ENCODE data around the gene TSPAN18.
A peak's percentile ranks its signal among the peaks of the same experiment; 100 is the strongest.
"Not testable (repeated sequence)": the region's sequence is repeated elsewhere in the genome, so short reads cannot be mapped to it uniquely, and the experiment has no call there.

The TSPAN18 gene

DNA sequence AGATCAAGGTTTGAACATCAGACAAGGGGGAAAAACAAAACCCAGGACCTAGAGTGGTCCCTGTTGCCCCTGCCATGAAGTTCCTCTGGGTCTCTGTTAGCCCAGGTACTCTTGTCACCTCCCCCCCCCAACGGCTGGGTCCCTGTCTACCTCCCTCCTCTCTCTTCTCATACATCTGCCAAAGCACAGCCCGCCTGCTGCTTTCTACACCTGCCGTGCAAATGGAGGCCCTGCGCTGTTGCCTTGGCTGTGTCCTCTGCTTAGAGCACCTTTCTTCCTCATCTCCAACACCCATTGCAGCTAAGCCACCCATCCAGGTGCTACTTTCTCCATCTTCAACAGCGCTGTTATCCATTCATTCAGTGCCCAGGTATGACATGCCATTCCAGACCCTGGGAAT lies 124.7 kb downstream of the TSPAN18 start:
- DNase-seq: no peak

DNA sequence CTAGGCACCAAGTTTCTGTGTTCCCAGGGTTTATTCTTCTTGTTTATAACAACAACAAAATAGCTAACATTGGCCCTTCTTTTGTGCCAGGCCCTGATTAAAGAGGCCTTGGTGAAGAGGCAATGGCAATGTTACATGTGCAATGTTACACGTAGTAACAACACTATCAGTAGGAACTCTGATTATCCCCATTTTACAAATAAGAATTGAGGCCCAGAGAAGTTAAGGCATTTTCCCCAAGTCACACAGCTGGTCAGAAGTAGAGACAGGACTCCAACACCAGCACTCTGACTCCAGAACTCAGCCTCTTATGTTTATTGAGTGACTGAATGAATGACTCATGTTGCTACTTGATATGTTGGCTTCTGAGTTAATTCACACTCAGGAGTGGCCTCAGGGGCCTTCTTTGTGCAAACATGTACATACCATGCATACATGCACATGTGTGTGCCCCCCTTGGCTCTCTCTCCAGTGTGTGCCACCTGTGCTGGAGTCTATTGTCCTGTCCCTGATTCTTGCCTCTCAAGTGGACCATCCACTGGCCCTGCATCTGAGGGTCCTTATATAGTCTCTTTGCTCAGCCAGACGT lies 125.5 kb downstream of the TSPAN18 start:
- no peak for DNase-seq

DNA sequence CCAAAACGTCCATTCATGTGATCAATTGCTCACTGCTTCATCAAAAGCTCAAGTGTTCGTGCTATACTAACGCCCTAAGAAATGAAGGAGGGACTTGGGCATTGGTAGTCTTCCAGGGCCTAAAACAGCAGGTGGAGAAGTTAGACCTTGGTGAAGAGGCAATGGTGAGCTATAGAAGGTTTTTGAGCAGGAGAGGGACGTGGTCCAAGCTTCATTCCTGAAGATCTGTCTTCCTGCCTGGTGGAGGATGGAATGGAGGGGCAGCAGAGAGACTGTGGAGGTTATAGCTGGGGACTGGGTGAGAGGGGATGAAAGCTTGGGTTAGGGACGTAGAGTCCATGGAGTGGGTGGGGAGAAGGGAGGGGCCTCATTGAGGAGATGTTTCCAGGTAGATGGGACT lies 126.2 kb downstream of the TSPAN18 start:
- DNase-seq: no peak

DNA sequence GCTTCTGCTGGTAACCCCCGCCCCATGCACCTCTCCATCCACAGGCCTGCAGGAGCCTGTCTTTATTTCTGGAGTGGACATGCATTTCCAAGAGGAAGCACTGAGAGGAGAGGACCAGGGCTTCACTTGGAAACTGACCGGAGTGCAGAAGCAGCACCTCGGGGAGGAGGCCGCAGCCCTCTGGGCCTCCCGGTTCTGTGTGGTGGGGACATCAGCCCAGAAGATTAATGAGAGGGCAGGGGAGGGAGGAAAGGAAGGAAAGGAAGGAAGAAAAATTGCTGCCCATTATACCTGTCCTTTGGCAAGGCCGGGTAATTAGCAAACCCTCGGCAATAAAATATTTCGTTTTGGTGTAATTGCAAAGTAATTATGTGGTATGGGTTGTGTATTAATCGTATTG lies 126.9 kb downstream of the TSPAN18 start:
- no peak for DNase-seq

DNA sequence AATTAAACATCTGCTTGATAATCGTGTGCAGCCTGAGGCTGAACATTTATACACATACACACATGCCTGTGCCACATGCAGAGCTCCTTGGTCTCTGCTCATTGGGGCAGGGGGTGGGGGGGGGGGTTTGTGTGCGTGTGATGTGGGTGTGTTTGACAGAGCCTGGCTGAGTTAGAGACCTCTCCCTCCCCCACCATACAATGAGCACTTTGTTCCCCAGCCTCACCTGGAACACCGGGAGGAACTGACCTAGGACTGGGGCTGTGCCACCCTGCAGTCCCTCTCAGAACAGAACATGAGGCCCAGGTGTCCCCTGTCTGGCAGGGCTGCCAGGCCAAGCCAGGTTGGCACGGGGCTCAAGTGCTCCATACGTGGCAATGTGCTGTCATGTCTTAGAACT lies 127.3 kb downstream of the TSPAN18 start:
- no peak for DNase-seq

DNA sequence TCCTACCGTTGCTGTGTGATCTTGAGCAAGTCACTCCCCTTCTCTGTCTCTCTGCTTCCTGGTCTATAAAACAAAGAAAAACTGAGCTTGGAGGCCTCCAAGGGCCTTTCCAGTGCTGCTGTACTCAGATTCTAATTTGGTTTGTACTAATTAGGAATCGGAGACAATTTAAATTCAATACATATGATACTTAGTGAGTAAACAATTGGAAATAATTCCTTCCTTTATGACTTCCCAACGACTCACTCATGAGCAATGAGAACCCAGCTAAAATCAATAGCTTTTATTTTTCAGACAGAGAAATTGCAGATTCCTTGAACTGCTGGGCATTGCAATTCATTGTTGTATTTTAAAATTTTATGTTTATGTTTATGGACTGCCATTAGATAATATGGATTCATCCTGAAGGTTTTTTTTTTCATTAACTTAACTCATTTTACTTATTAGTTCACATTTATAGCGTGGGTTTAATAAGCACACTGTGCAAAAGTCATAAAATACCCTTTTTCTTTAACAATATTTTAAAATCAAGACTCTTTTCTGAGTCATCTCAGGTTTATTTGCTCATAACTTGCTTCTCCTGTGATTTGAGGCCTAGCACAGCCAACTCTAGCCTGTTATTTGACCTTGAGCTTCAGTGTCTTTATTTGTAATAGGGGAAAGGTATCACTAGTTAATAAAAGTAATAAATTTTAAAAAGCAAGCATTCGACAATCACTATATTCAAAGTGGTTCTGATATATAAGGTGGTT lies 128.2 kb downstream of the TSPAN18 start:
- DNase-seq: no peak

DNA sequence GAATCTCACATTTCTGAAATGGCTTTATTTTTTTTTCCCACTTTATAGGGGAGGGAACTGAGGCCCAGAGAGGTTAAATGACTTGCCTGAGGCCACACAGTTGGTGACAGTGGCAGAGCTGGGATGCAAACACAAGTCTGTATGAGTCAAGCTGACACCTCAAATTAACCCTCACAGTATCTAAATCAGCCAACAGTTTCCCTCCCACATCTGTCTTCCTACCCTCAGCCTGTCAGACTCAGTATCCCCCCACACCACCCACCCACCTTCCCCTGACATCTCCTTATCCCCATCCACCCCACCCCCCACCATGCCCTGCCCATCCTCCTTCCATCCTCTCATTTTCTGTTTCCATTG lies 128.7 kb downstream of the TSPAN18 start:
- DNase-seq: no peak

DNA sequence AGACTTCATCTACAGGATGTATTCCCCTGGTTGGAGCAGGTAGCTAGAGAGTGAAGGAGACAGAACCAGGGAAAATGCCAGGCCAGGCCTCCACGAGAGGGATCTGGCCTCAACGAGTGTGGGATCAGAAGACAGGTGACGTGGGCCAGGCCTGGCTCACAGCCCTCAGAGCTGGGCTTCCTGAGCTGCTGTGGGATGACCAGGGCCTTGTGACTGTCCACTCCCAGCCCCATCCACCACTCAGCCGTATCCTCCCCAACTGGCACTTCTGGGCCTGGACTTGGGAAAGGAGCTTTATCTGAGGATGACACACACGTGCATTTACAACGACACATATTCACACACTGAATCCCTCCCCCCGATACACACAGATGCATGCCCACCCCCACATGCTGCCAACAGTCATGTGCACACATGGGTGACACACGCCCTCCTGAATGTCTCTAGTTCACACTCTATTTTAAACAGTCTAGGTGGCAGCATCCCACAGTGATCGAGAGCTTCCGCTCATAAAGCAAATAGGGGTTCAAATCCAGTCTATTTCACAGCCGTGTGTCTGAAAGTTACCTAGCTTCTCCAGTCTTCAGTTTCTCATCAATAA lies 130.8 kb downstream of the TSPAN18 start:
- DNase-seq: no peak

DNA sequence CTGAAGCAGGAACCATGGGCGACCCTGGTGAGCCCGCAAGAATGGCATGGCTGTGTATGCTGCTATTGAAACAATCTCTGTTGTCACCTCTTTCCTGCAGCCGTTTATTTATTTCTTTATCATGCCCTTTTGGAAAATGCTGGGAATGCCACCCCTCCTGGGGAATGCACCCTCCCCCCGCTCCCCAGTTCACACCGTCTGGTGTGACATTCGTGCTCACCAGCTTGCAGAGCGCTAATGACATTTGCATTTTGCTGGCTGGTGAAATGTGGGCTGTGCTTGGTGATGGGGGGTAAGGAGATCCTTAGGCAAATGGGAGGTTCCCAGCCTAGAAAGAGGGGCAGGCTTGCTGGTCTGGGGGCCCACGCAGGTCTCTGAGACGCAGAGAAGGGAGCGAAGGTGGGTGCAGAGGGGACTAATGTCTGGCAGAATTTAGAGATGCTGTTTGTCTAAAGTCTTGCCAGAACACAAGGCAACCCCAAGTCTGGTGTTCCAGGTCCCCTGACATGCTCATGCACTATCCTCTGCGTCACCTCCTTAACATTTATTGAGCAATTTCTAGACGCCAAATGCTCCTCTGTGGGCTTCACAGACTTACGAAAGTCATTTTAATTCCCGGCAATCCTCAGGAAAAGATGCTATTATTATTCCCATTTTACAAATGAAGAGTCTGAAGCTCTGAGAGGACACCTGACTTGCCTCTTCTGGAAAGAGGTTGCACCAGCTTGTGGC lies 132.2 kb downstream of the TSPAN18 start:
- DNase-seq: no peak

DNA sequence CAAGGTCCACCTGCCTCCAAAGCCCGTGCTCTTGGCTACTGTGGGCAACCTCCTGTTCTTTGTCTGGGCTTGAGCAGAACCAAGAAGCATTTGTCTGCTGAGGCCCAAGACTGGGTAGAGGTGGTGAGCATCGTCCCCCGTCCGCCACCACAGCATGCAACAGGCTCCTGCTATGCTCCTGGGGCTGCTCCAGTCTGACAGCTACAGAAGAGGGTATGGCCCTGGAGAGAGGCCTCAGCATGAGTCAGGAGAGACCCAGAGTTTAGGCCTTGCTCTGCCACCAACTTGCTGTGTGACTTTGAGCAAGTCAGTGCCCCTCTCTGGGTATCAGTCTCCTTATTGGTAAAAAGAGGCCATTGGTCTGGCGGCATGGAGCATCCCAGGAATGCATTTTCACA lies 132.8 kb downstream of the TSPAN18 start:
- no peak for DNase-seq

DNA sequence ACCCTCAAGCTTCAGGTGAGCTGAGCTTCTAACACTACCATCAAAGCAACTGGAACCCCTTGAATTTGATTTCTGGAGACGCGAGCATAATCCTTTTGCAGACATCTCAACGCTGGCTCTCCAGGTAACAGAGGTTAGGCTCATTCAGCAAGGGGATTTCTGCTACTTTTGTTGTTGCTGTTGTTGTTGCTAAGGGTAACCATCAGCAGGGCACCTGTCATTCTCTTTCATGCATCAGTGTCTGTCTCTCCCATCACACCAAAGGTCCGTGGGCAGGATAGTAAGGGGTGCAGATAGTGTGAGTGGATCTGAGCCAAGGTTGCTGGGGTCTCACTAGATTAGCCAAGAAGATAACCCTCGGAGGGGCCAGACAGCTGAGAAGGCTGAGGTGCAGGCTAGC lies 133.6 kb downstream of the TSPAN18 start:
- DNase-seq: no peak

DNA sequence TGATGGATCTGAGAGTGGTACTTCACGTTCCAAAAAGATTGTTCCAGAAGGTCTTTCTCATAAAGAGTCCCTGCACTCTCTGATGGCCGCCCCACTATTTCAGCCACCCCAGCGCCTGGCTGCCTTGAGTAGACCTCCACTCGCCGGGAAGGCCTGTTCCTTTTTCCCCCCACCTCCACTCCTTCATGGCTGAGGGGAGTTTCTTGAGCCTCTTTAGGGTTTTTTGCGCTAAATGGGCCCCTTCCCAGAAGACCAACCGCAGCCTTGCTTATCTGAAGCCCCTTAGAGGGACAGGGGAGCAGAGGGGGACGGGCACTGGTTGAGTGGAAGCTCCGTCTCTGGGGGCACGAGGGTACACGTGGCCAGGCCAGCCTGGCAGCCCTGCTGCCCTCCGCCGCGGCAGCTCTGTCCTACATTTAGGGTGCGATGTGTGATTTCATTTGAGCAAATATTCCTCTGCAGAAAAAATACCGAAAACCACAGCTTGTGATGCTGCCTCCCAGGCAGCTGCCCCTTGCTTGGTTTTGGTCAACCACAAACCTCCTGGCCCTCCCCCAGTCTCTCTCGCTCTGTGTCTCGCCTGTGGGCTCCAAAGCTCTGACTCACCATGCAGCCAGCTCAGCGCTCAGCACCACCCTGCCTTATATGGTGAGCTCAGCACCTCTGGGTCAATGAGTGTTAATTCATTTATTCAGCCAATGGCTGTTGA lies 135.2 kb downstream of the TSPAN18 start:
- DNase-seq: peak; percentile 96

DNA sequence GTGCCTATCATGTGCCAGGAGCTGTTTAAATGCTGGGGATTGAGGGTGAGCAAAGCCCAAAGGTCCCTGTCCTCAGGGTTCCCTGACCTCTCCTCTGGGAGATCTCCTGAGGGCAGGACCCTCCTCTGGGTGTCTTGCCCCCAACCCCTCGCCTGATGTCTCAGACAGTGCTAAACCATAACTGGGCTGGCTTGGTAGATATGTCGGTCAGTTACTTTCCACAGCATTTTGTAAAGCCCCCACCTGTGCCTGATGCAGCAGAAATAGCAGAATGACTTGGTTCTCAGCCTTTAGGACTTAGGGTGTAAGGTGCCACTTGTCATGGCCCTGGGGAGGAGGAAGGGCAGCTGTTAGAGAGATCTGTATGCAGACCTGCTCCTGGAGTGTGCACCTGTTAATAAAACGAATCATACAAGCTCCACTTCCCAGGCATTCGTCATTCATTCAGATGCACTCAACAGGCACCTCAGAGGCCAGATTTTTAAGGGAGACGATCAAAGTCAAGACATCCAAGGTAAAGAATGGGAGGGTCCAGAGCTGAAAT lies 135.9 kb downstream of the TSPAN18 start:
- no peak for DNase-seq

DNA sequence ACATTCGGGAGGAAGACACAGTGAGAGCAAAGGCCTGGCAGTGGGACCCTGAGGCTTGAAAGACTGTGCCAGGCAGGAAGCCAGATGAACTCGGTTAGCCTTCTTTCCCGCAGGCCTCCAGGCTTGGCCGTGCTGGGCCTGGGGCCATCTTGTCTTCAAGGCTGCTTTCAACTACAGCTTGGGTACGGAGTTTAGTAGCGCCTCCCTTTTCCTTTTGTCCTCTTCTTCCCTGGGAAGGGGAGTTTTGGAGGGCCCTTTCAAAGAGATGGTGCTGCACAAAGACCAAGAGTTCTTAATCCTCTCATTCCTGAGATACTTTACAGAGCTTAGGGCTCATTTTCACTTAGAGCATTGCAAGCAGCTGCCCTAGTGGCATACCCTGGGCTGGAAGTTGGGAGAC lies 136.5 kb downstream of the TSPAN18 start:
- no peak for DNase-seq

DNA sequence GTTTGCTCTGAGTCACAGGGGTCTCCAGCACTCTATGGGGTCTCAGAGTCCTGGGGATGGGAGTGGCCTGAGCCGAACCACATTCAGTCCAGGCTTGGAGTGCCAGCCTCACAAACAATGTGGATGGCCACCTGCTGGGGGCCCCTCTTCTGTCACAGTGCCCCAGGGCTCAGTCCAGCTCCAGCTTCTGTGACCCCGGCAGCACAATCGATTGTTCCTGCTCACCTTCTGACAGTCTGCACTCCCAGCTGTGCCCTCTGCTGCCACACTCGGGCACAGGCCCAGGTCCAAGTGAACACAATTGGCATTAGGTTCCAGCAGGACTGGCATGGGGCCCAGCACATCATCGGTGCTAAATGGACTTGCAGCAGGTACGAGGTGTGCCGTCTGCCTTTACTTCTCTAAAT lies 139.1 kb downstream of the TSPAN18 start:
- DNase-seq: no peak

DNA sequence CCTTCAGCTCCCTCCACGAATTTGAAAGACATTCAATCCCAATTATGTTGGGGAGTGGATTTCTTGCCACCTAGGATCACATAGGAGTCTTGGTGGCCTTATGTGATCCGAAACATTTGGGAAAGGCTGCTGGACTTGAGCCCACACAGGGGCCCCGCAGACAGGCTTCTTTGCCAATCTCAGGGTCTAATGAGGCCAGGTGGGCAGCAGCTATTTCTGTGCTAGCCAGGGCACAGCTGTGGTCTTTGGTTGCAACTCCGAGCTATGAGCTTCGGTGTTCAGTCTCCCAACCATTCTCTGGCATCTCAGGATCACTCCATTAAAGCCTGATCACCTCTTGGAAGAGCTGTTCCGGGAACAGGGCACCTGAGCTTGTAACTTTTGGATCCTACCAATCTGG lies 139.5 kb downstream of the TSPAN18 start:
- DNase-seq: no peak

DNA sequence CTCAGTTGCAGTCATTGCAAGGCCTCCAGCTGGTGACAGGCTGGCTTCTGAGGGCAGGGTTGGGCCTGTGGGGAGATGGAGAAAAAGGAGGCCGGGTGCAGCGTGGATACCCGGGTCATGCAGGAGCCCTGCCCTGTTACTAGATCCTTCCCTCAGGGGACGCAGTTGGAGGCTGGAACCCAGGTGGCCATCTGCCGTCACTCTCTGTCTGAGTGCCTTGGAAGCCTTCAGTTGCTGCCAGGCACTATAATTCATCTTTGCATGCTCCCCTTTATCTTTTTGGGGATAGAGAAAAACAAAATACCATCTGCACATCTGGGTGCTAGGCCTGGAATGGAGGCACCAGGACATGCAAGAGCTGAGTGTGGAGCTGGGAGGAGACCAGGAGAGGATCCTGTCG lies 141.3 kb downstream of the TSPAN18 start:
- DNase-seq: no peak

DNA sequence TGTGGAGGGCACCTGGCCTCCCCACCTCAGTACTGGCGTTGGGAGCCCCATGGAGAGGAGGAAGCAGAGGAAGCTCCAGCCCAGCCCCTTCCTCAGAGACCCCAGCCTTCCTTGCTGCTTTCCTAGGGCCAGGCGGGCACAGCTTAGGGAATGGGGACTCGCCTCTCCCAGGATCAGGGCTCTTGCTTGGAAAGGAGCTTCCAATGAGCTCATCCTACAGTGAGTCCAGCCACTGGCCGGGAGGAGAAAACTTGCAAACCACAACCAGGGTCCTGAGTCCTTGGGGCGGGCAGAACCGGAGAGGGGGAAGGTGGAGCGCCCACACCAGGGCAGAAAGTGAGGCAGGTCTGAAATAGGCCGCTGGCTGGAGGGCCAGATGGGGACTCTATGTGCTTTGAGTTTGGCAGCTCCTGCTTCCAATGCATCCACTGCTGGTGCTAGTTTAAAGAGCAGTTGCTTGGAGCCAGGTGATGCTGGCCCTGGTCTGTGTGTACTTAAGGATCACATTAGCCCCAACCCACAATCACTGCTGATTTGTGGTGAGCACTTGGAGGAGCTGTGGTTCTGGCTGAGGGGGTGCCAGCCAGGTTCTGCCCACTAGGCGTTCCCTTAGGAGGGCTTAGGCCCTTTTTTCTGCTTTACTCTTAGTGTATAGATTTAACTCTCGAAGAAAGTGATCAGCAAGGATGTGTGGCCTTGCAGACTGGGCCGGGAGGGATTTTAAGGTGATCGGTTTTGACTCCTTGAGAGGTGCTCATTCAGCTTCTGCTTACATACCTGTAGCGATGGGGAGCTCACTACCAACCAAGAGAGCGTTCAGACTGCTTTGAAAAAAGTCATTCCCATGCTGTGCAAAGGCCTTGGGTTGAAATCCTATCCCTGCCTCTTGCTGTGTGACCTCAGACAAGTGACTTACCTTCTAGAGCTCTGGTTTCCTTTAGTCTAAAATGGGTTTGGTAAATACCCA lies 142.0 kb downstream of the TSPAN18 start:
- no peak for DNase-seq

DNA sequence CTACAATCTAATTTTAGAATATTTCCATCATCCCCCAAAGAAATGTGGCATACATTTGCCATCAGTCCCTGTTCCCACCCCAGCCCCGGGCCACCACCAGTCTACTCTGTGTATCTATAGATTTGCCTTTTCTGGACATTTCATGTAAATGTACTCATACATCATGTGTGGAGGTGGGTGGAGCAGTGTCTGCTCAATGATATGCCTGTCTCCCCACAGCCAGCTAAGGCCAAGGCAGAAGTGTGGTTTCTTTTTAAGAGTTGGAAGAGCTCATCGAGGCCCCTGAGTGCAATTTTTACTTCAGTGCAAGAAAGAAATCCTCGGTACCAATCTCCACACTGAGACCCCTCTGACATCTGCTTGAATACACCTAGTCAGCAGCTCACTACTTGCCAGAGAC lies 143.4 kb downstream of the TSPAN18 start:
- no peak for DNase-seq

DNA sequence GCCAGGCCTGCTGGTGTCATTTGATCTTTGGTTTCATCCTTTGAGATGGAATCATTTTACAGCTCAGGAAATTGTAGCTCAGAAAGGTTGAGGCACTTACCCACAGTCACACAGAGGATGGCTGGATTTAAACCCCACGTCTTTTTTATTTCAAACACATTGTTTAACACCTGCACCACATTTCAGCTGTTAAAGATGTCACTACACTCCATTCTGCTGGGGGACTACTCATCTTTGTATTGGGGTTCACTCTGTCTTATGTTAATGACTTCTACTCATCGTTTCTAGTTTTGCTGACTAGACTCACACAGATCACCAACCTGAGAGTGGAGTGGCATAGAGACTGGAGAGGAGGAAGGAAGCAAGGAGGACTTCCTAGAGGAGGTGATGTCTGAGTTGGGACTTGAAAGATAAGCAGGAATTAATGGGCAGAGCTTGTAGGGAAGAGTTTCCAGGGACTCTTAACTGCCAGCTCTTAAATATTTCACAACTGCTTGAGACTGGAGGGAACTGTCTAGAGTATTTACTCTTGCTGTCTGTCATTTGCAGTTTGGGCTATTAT lies 143.9 kb downstream of the TSPAN18 start:
- no peak for DNase-seq

DNA sequence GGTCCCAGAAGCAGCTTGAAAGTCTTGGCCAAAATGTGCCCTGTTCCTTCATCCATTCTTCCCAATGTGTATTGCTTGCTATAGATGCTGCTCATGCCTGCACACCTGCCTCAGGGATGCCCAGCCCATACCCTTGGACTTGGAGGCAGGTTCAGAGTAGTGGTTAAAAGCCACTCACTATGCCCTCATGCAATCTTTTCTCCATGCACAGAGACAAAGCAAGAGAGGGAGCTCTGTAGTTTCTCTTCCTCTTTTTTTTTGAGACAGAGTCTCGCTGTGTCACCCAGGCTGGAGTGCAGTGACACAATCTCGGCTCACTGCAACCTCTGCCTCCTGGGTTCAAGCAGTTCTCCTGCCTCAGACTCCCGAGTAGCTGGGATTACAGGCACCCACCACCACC lies 144.9 kb downstream of the TSPAN18 start:
- DNase-seq: not testable (repeated sequence)

Measured in amniotic stem cell (primary cell).